HUES6 (cell line): ENCODE measurements around the gene HPCAL4.
A peak's percentile ranks its signal among the peaks of the same experiment; 100 is the strongest.

Experiments used
- H3K27ac ChIP-seq: 2 replicates; pipeline ENCODE4 v1.7.0; 2013; ENCODE audit warnings: low read depth, mild to moderate bottlenecking, low read length, inconsistent platforms
- H3K27me3 ChIP-seq: 2 replicates; pipeline ENCODE4 v1.6.1; 2013; ENCODE audit warnings: low read length; ENCODE audit not compliant: control insufficient read depth, insufficient read depth
- H3K36me3 ChIP-seq: 2 replicates; pipeline ENCODE4 v1.6.1; 2013; ENCODE audit warnings: low read length; ENCODE audit not compliant: control insufficient read depth, insufficient read depth
- H3K4me1 ChIP-seq: 2 replicates; pipeline ENCODE4 v1.6.1; 2013; ENCODE audit warnings: low read length; ENCODE audit not compliant: control insufficient read depth, insufficient read depth
- H3K4me3 ChIP-seq: 2 replicates; pipeline ENCODE4 v1.5.1; 2013; ENCODE audit warnings: low read depth, low read length
- H3K9ac ChIP-seq: one replicate; pipeline ENCODE4 v1.6.1; 2013; ENCODE audit warnings: mild to moderate bottlenecking, low read length
- H3K9me3 ChIP-seq: 2 replicates; pipeline ENCODE4 v1.6.1; 2013; ENCODE audit warnings: low read depth, low read length; ENCODE audit not compliant: control insufficient read depth, insufficient read depth

HPCAL4 gene

DNA sequence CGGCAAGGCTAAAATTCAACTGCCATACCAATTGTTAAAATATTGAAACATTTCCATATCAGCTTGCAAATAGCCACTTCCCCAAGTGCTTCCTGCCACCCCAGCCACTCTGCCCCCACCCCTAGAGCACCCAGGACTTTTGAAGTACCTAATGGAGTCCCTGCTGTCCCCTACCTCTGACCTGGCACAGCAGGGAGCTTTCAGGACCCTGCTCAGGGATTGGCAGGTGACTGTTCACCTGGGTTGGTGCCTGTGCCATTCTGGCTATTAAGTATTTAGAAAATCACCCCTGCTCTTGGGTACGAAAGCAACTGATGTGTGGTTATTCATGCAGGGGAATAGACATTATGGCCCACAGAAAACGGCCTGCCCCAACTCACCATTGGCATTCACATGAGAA is 9.1 kb upstream of the HPCAL4 start:
- Histone ChIP-seq H3K27ac (no peak overlapping the region), H3K4me3 (no peak overlapping the region), H3K27me3 (peaks cover 100% of the 10 kb centered on the region)

DNA sequence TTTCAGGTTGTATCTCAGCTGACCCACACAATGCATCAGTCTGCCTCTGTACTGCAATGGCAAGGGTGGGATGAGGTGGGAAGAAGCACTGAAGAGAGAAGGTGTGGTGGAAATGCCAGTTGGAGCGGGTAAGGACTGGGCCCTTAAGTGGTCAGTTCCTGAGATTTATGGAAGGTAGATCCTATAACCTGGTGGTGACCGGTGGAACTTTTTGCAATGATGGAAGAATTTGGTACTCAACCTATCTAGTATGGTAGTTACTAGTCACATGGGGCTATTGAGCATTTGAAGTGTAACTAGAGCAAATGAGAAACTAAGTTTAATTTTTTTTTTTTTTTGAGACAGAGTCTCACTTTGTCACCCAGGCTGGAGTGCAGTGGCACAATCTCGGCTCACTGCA is 8.2 kb upstream of the HPCAL4 start:
- peaks cover 100% of the 10 kb centered on the region for H3K27me3 ChIP-seq
- H3K9ac ChIP-seq = no peak overlapping the region
- H3K27ac ChIP-seq = no peak overlapping the region
- no peak overlapping the region for H3K4me3 ChIP-seq
- 0 out of 2 replicates have a peak, but pooled peaks cover 12% of the 10 kb centered on the region for H3K4me1 ChIP-seq
- no peaks in the 10 kb centered on the region for H3K36me3 ChIP-seq
- H3K9me3 ChIP-seq = no peaks in the 10 kb centered on the region

More for the DNA sequence above, 9.1 kb upstream of the HPCAL4 start:
- Histone ChIP-seq H3K9ac (no peak overlapping the region), H3K4me1 (0 out of 2 replicates have a peak, but pooled peaks cover 12% of the 10 kb centered on the region), H3K9me3 (no peaks in the 10 kb centered on the region), H3K36me3 (no peaks in the 10 kb centered on the region)

DNA sequence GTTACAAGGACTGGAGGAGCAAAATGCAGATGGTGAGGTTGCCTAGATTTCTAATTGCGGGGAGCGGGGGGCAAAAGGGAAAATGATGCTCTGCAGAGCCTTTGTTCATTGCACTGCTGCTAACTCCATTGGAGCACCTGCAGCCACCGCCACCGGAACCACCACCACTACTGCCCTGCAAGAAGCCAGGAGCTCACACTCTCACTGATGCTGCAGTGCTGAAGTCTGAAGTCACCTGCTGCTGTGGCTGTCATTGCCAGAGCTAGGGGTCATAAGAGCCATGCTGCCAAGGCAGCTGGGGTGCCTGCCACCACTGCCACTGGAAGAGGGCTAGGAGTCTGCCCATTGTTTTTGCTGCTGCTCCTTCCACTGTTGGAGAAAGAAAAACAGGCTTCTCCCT is 7.3 kb upstream of the HPCAL4 start:
- Histone ChIP-seq H3K27ac (no peak overlapping the region), H3K9ac (no peak overlapping the region), H3K4me1 (0 out of 2 replicates have a peak, but pooled peaks cover 12% of the 10 kb centered on the region), H3K4me3 (no peak overlapping the region), H3K36me3 (no peaks in the 10 kb centered on the region), H3K27me3 (peaks cover 100% of the 10 kb centered on the region), H3K9me3 (no peaks in the 10 kb centered on the region)

DNA sequence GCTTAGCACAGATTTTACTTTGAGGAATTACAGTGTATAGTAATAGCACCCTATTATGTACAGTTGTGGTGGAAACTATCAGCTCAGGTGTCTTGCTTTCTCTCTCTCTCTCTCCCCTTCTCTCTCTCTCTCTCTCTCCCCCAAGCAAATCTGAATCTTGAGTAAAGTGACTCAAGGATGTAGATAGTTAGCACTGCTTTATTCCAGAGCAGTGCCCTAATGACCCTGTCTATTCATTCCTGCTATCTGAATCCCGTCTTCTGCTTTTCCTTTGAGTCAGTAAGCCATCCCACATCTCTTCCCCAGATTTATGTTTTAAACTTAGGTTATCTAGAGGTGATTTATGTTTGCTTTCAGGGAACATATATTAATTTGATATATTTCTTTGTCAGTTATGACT is 5.2 kb upstream of the HPCAL4 start:
- no peak overlapping the region for H3K4me3 ChIP-seq
- H3K4me1 ChIP-seq = peaks cover 12% of the 10 kb centered on the region
- H3K36me3 ChIP-seq = no peaks in the 10 kb centered on the region
- H3K9ac ChIP-seq = no peak overlapping the region
- no peak overlapping the region for H3K27ac ChIP-seq
- H3K9me3 ChIP-seq = no peaks in the 10 kb centered on the region
- H3K27me3 ChIP-seq = peaks cover 100% of the 10 kb centered on the region

DNA sequence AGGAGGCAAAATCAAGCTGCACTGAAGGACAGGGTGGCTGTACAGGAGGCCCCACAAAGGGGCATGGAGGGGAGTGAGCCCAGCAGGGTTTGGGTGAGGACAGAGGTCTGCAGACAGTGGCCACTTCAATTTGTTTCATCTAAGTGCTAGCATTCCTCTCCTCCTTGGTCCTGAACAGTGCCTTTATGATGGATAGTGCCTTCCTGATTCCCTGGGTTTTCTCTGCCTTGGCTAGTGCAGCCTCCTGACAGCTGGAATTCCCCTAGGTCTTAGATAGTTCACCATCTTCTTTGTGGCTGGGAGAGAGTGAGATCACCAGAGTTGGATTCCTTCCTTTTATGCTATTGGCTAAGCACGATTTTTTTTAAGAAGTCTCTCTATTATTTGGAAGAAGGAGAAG is 3.8 kb upstream of the HPCAL4 start:
- peaks cover 100% of the 10 kb centered on the region for H3K27me3 ChIP-seq
- no peak overlapping the region for H3K4me3 ChIP-seq
- no peak overlapping the region for H3K9ac ChIP-seq
- H3K36me3 ChIP-seq = no peaks in the 10 kb centered on the region
- H3K27ac ChIP-seq = no peak overlapping the region
- H3K4me1 ChIP-seq = peaks cover 8% of the 10 kb centered on the region
- H3K9me3 ChIP-seq = no peaks in the 10 kb centered on the region

DNA sequence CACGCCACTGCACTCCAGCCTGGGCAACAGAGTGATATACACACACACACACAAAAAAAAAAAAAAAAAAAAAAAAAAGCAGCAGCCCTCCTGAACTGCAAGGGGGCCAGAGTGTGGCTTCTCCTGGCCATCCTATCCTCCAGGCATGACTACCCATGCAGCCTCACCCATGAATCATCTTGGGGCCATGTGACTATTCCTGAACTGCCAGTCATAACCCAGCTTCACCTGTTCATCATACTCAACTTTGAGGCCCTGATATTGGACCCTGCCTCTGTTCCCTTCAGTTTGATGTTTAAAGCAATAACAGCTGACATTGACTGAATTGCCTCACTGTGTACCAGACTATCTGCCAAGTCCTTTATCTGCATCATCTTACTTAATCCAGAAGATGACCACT is 2.8 kb upstream of the HPCAL4 start:
- H3K36me3 ChIP-seq = no peaks in the 10 kb centered on the region
- H3K4me3 ChIP-seq = no peak overlapping the region
- H3K27me3 ChIP-seq = peaks cover 100% of the 10 kb centered on the region
- H3K9ac ChIP-seq = no peak overlapping the region
- no peak overlapping the region for H3K27ac ChIP-seq
- no peaks in the 10 kb centered on the region for H3K9me3 ChIP-seq
- peaks cover 8% of the 10 kb centered on the region for H3K4me1 ChIP-seq

DNA sequence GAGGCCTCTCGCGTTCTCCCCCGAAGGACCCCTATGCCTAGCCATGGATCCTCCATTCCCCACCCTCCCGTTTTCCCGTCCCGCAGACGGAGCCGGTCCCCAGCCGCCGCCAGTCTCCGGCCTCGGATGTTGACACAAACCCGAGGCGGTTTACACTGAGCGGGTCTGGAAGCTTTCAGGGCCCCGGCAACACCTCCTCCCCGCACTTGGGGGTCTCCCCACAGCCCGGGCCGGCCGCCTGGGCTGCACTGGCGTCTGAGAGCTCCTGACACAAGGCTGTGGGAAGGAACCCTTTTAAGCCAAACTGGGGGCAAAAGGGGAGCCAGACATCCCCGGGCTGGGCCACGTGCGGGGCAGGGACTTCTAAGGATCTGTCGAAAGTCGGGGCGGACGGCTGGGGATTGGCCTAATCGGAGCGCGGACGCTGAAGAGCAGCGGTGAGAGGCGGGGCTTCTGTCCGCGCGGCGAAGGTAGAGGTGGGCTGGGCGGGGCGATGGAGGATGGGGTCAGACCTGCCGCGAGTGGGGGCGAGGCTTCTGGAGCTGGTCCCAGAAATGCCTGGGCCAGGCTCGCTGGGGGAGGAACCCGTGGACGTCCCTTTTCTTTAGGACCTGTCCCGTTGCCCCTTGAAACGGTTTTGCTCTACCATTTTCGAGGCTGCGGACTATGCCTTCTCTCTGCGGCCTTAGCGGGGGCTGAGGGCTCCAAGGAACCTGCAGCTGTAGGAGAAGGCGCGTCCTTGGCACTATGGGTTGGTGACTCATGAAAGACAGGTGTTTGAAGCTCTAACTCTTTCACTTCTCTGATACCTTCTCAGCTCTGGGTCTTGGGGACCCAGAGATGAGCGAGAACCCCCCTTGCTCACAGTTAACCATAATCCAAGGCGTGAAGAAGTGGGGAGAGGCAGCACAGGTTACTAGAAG is 1.2 kb upstream of the HPCAL4 start:
- Histone ChIP-seq H3K9ac (no peak overlapping the region), H3K9me3 (no peaks in the 10 kb centered on the region), H3K36me3 (no peaks in the 10 kb centered on the region), H3K27me3 (peaks cover 100% of the 10 kb centered on the region), H3K4me3 (peak overlapping the region; percentile 53), H3K4me1 (peaks cover 8% of the 10 kb centered on the region), H3K27ac (no peak overlapping the region)

DNA sequence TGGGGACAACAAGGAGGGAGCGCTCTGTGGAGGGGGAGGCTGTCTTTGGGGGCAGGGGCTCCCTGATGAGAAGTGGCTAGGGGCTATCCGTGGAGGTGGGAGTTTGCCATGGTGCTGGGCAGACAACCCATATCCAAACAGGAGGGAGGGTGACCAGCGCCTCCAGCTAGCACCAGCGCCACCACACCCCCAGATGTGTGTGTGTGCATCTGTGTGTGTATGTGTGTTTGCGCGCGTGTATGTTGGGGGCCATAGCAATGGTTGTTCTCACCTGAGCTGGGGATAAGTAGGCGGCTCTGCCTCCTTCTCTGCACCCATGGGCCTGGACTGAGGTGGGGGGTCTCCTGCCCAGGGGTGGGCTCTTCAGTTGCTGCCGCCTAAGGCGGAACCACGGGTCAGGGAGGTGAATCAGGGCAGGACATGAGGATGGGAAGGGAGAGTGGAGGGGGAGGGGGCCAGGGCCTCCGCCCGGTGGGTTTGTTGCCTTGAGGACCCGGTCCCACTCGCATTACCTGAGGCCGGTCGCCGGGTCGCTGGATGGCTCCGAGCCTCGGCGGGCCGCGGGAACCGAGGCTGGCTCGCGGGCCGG is 345 bp downstream of the HPCAL4 start:
- H3K27me3 ChIP-seq = peaks cover 100% of the 10 kb centered on the region
- peak overlapping the region; percentile 53 for H3K4me3 ChIP-seq
- H3K9me3 ChIP-seq = no peaks in the 10 kb centered on the region
- no peak overlapping the region for H3K27ac ChIP-seq
- H3K4me1 ChIP-seq = peaks cover 8% of the 10 kb centered on the region
- no peaks in the 10 kb centered on the region for H3K36me3 ChIP-seq
- no peak overlapping the region for H3K9ac ChIP-seq

DNA sequence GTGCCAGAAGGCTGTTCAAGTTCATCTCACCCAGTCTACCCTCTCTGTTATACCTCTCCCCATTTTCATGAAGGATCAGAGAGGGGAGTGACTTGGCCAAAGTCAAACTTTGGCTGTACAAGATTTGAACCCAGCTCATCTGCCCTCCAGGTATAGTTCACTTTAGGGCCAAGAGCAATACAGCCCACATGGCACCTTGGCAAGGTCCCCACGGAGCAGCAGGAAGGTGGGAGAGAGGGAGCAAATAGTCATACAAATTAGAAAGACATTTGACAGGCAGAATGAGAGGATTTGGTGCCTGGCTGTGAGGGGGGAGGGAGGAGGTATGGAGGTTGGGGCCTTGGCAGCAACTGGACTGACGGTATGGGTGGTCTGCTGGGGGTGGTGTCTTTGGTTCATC is 1.0 kb downstream of the HPCAL4 start:
- peaks cover 8% of the 10 kb centered on the region for H3K4me1 ChIP-seq
- no peak overlapping the region for H3K4me3 ChIP-seq
- H3K27ac ChIP-seq = no peak overlapping the region
- H3K9me3 ChIP-seq = no peaks in the 10 kb centered on the region
- peaks cover 99% of the 10 kb centered on the region for H3K27me3 ChIP-seq
- H3K36me3 ChIP-seq = no peaks in the 10 kb centered on the region
- no peak overlapping the region for H3K9ac ChIP-seq

DNA sequence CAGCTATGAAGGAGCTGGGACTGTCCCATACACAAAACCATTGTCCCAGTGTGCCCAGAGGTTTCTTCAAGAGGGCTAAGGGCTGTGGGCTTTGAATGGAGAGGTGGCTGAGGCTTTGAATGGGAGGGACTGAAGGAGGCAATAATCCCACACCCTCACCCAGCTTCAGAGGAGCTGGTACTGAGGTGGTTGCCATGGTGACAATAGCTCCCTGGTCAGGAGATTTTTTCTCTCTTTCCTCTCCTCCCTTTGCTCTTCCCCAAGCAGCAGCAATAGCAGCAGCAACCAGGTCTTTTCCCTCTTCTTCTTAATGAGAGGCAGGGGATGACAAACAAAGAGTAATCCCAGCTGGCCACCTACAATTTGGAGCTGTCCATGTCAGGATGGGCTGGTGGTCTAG is 1.6 kb downstream of the HPCAL4 start:
- peaks cover 99% of the 10 kb centered on the region for H3K27me3 ChIP-seq
- H3K4me1 ChIP-seq = peaks cover 8% of the 10 kb centered on the region
- H3K9me3 ChIP-seq = no peaks in the 10 kb centered on the region
- no peak overlapping the region for H3K9ac ChIP-seq
- no peaks in the 10 kb centered on the region for H3K36me3 ChIP-seq
- H3K4me3 ChIP-seq = no peak overlapping the region
- H3K27ac ChIP-seq = no peak overlapping the region

DNA sequence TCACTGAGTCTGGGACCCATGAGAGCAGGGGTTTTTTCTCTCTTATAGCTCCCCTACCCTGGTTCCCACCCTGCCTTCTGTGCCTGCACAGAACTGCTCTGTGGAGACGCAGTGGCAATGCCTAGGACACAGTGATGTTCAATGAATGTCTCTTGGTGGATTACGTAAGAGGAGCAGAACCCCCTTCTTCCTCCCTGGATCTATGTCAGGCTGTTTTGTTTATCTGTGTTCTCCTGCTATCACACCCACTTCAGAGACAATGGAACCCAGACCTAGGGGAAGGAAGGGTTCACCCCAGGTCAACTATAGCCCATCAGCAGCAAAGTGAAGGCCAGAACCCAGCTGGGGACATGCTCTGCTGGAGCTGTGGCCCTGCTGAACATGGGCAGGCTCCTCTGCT is 2.0 kb downstream of the HPCAL4 start:
- Histone ChIP-seq H3K9me3 (no peaks in the 10 kb centered on the region), H3K36me3 (no peaks in the 10 kb centered on the region), H3K27ac (no peak overlapping the region), H3K4me1 (peaks cover 8% of the 10 kb centered on the region), H3K9ac (no peak overlapping the region), H3K27me3 (peaks cover 99% of the 10 kb centered on the region), H3K4me3 (no peak overlapping the region)
